Measurements from ENCODE around the gene STRN4.
A peak's percentile ranks its signal among the peaks of the same experiment; 100 is the strongest.

STRN4 gene

DNA sequence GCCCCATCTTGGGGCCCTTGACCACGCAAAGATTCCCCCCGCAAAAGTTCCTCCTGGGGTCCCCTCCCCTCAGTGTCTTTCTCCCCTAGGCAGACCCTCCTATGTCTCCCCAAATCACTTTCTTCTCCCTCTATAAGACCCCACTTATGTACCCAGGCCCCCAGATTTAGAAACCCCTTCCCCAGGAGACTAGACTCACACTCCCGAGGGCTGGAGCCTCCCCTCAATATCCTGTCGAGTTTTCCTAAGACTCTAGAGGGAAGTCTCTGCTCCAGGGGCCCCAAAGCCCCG lies 40.7 kb upstream of the STRN4 start:
- Histone ChIP-seq H3K36me3 (ENCODE audit: low read length) (peaks cover 10% of the 10 kb centered on the region; the same call in 1 of the 2 replicates), H3F3A (ENCODE audit: insufficient read depth) (peaks cover 24% of the 10 kb centered on the region), H3K27me3 (ENCODE audit: low read length) (no peaks in the 10 kb centered on the region), H3K4me2 (ENCODE audit: low read depth, low read length, poor library complexity, severe bottlenecking) (peak overlapping the region; percentile 66), H3K9me3 (ENCODE audit: insufficient read depth, low read length) (no peaks in the 10 kb centered on the region), H4K20me1 (ENCODE audit: low read depth, low read length) (no peaks in the 10 kb centered on the region; the same call in 1 of the 2 replicates), H3K27ac (ENCODE audit: low read depth, low read length) (peak overlapping the region; percentile 94), H3K79me2 (ENCODE audit: insufficient read depth, low read length) (peaks cover 61% of the 10 kb centered on the region), H2AFZ (ENCODE audit: low read depth, low read length, severe bottlenecking) (no peak overlapping the region), H3K4me3 (ENCODE audit: insufficient read depth, low read length, poor library complexity, severe bottlenecking) (peak overlapping the region; percentile 97), H3K9me2 (replicated peaks; ENCODE audit: insufficient read depth, low read length) (no peaks in the 10 kb centered on the region), H3K9ac (ENCODE audit: low read length) (peak overlapping the region; percentile 95)
- TF ChIP-seq EZH2phosphoT487 (conservative IDR thresholded peaks at IDR 0.05; ENCODE audit: low read length): no peak
- TF ChIP-seq, protein P1, sequence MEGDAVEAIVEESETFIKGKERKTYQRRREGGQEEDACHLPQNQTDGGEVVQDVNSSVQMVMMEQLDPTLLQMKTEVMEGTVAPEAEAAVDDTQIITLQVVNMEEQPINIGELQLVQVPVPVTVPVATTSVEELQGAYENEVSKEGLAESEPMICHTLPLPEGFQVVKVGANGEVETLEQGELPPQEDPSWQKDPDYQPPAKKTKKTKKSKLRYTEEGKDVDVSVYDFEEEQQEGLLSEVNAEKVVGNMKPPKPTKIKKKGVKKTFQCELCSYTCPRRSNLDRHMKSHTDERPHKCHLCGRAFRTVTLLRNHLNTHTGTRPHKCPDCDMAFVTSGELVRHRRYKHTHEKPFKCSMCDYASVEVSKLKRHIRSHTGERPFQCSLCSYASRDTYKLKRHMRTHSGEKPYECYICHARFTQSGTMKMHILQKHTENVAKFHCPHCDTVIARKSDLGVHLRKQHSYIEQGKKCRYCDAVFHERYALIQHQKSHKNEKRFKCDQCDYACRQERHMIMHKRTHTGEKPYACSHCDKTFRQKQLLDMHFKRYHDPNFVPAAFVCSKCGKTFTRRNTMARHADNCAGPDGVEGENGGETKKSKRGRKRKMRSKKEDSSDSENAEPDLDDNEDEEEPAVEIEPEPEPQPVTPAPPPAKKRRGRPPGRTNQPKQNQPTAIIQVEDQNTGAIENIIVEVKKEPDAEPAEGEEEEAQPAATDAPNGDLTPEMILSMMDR (IDR thresholded peaks at IDR 0.05; ENCODE audit: insufficient read depth, low read length, poor library complexity, severe bottlenecking): no peak

DNA sequence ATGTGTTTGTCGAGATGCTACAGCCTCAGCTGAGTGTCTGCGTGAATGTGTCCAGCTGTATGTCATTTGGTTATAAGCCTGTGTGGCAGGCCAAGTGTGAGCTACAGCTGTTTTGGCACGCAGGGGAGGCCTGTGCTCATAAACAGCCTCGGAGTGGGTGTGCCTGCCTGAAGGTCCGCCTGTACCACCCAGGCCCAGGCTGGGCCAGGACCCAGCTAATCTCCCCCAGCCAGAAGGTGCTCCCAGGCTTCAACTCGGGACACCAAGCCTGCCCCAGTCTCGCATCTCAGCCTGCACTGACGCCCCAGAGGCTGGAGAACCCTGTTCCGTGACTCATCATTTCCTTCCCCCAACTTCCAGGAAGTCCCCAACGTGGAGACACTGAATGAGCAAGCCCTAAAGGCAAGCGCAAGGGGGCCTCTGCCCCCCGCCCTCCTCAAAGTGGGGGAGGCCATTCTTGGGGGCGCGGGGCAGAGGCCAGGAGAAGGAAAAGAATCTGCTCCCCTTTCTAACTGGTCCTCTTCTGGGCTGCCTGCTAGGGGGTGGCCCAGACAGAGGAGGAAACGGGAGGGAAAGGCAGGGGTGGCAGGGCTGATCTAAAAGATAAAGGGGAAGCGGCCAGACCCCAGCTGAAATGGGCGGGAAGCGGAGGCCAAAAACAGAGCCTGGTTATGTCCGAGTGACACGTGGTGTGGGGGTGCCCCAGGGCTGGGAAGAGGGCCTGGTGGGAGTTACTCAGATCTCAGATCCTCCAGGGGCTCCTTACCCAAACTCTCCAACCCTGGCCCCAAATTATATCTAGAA lies 40.2 kb upstream of the STRN4 start:
- peaks cover 61% of the 10 kb centered on the region for H3K79me2 ChIP-seq (ENCODE audit: insufficient read depth, low read length)
- no peak overlapping the region for H2AFZ ChIP-seq (ENCODE audit: low read depth, low read length, severe bottlenecking)
- peaks cover 24% of the 10 kb centered on the region for H3F3A ChIP-seq (ENCODE audit: insufficient read depth)
- H4K20me1 ChIP-seq (ENCODE audit: low read depth, low read length): no peaks in the 10 kb centered on the region; the same call in 1 of the 2 replicates
- peak overlapping the region; percentile 94 for H3K27ac ChIP-seq (ENCODE audit: low read depth, low read length)
- H3K9ac ChIP-seq (ENCODE audit: low read length): peak overlapping the region; percentile 95
- H3K4me3 ChIP-seq (ENCODE audit: insufficient read depth, low read length, poor library complexity, severe bottlenecking): peak overlapping the region; percentile 97
- H3K4me2 ChIP-seq (ENCODE audit: low read depth, low read length, poor library complexity, severe bottlenecking): peak overlapping the region; percentile 66
- TF ChIP-seq, protein P1 (IDR thresholded peaks at IDR 0.05; ENCODE audit: insufficient read depth, low read length, poor library complexity, severe bottlenecking): no peak
- no peak for TF ChIP-seq EZH2phosphoT487 (conservative IDR thresholded peaks at IDR 0.05; ENCODE audit: low read length)
- peaks cover 10% of the 10 kb centered on the region; the same call in 1 of the 2 replicates for H3K36me3 ChIP-seq (ENCODE audit: low read length)
- H3K9me3 ChIP-seq (ENCODE audit: insufficient read depth, low read length): no peaks in the 10 kb centered on the region
- no peaks in the 10 kb centered on the region for H3K27me3 ChIP-seq (ENCODE audit: low read length)
- no peaks in the 10 kb centered on the region for H3K9me2 ChIP-seq (replicated peaks; ENCODE audit: insufficient read depth, low read length)

DNA sequence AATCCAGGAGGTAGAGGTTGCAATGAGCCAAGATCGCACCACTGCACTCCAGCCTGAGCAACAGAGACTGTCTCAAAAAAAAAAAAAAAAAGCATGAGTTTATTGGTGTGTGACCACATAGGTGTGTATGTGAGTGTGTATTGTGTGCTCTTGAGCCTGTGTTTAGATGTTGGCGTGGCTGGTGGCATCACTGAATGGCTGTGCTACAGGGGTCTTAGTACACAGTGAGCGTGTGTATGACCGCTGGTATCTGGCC lies 39.7 kb upstream of the STRN4 start:
- Histone ChIP-seq H3K27me3 (ENCODE audit: low read length) (no peaks in the 10 kb centered on the region), H3K9ac (ENCODE audit: low read length) (peak overlapping the region; percentile 95), H2AFZ (ENCODE audit: low read depth, low read length, severe bottlenecking) (no peak overlapping the region), H3K4me2 (ENCODE audit: low read depth, low read length, poor library complexity, severe bottlenecking) (peak overlapping the region; percentile 66), H3K36me3 (ENCODE audit: low read length) (peaks cover 10% of the 10 kb centered on the region; the same call in 1 of the 2 replicates), H3K79me2 (ENCODE audit: insufficient read depth, low read length) (peaks cover 61% of the 10 kb centered on the region), H3K9me2 (replicated peaks; ENCODE audit: insufficient read depth, low read length) (no peaks in the 10 kb centered on the region), H3F3A (ENCODE audit: insufficient read depth) (peaks cover 24% of the 10 kb centered on the region), H3K9me3 (ENCODE audit: insufficient read depth, low read length) (no peaks in the 10 kb centered on the region), H3K4me3 (ENCODE audit: insufficient read depth, low read length, poor library complexity, severe bottlenecking) (peak overlapping the region; percentile 97), H4K20me1 (ENCODE audit: low read depth, low read length) (no peaks in the 10 kb centered on the region; the same call in 1 of the 2 replicates), H3K27ac (ENCODE audit: low read depth, low read length) (peak overlapping the region; percentile 94)
- TF ChIP-seq EZH2phosphoT487 (conservative IDR thresholded peaks at IDR 0.05; ENCODE audit: low read length): no peak
- TF ChIP-seq, protein P1 (IDR thresholded peaks at IDR 0.05; ENCODE audit: insufficient read depth, low read length, poor library complexity, severe bottlenecking): no peak

Measured in SU-DHL-6 (cell line).